Ovary (tissue), 9 donors: ENCODE data around the gene ZC3H8. TPM values are rescaled to one million over a fixed set of nuclear protein-coding genes. Genes with fewer than 3 reads are reported as not detected.

Experiments used
- DNase-seq, 5 donors: peaks; one replicate each; pipeline ENCODE4 v3.0.0-alpha.2; 2019 to 2020
- H3K27ac ChIP-seq, 2 donors: fragments of 200-600 bp; one replicate each; pipeline versions ENCODE4 v1.5.1 to v1.8.0; 2019 to 2022
- H3K27me3 ChIP-seq: fragments of 200-600 bp; one replicate; pipeline ENCODE4 v1.8.0; 2022
- H3K36me3 ChIP-seq: fragments of 200-600 bp; sonication (generic); one replicate; pipeline ENCODE4 v1.5.1; 2019
- H3K4me1 ChIP-seq: one replicate; pipeline ENCODE4 v1.8.1; 2013; ENCODE audit warnings: mild to moderate bottlenecking, moderate library complexity; ENCODE audit not compliant: insufficient read depth
- H3K4me3 ChIP-seq: fragments of 200-600 bp; sonication (generic); one replicate; pipeline ENCODE4 v1.5.1; 2017
- H3K9me3 ChIP-seq, 2 donors: fragments of 200-600 bp in 1 of 2; sonication (generic) in 1 of 2; one replicate each; pipeline versions ENCODE4 v1.5.1 to v1.8.1; 2013 to 2019; ENCODE audit warnings: mild to moderate bottlenecking in 1 of 2, moderate library complexity in 1 of 2
- EP300 ChIP-seq: sonication (generic); formaldehyde crosslinking; IDR thresholded peaks from one replicate; pipeline ENCODE4 v1.6.1; 2017; ENCODE audit warnings: antibody characterized with exemption
- POLR2A ChIP-seq: fragments of 450-650 bp; IDR thresholded peaks from one replicate; pipeline ENCODE4 v1.6.1; 2017; ENCODE audit warnings: antibody characterized with exemption, mild to moderate bottlenecking, moderate library complexity
- WGBS, 3 donors: extraction: QIAGEN DNeasy Blood & Tissue Kit in 1 of 3; methylation state at CpG; one replicate each; pipeline versions ENCODE4 v1.1.5 to v1.1.7; 2013 to 2017; 5-methylcytosine and 5-hydroxymethylcytosine counted together
- intact Hi-C, 4 donors: fragments of 100-400 bp; cut with DNase I; formaldehyde crosslinking; loops; one replicate each; pipeline versions ENCODE4 v1.11.0 to v1.15.1; 2022 to 2023
- polyA plus RNA-seq, 2 donors: library from polyadenylated mRNA; stranded (reverse); fragments of 200-250 nt in 1 of 2; fragments of 350-450 nt in 1 of 2; fragmentation: Illumina TruSeq in 1 of 2; extraction: RNeasy Lipid Tissue Mini Kit (QIAGEN cat#74804) in 1 of 2; gene quantifications; one replicate each; pipeline ENCODE4 v1.2.3, GENCODE V29; 2013 to 2014
- total RNA-seq, 7 donors: library from RNA; depleted of rRNA in 2 of 7; stranded (reverse); fragments of >200 nt in 2 of 7; fragmentation: NEBNext Ultra II Directional in 3 of 7; extraction: Animal tissue kit (Norgen Biotek cat#: 25700) in 3 of 7; gene quantifications; one replicate each; pipeline versions ENCODE4 v1.1.0 to v1.2.4, GENCODE V29; 2016 to 2023
- TF ChIP-seq, protein P1 (sequence below), 3 donors: fragments of 450-650 bp in 2 of 3; fragments of 200-600 bp in 1 of 3; IDR thresholded peaks; one replicate each; pipeline versions ENCODE4 v1.5.1 to v1.8.0; 2016 to 2022; ENCODE audit warnings: antibody characterized with exemption in 3 of 3, mild to moderate bottlenecking in 1 of 3
- donor health status: DM: no; HTN: no; CAD: no; lungs with moderate emphysema.
- donor health status: DM: no; HTN: no; CAD: no.
- donor health status: Bipolar disorder and iron deficiency.
- donor health status: DM: yes; HTN: yes; CAD: no.
- donor health status: DM: no; HTN: no; CAD: no.
- donor health status: DM: yes; HTN: yes; CAD: no.

The ZC3H8 gene
- total and polyA plus RNA-seq, 9 donors = 4.9 to 36.2 (median 10.9) TPM

DNA sequence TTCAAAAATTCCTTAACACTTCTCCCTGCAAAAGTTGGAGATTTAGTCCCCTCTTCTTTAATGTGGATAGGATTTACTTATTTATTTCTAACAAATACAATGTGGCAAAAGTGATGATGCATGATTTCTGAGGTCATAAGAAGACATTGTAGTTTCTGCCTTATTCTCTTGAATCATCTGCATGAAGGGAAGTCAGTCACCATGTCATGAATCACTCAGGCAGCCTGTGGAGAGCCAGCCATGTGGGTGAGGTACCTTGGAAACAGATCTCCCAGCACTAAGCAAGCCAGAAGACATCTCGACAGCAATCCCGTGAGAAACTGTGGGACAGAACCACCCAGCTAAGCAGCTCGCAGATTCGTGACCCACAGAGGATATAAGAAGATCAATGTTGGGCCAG lies 2.7 kb upstream of the ZC3H8 start:
- no peaks in the 10 kb centered on the region for H3K27me3 ChIP-seq
- H3K4me1 ChIP-seq = peaks cover 1% of the 10 kb centered on the region
- WGBS, 3 donors = 62 to 89% (median 88%) methylated on average over 4 of the region's 4 CpGs
- DNase-seq = no peak
- no peak overlapping the region for H3K4me3 ChIP-seq
- intact Hi-C loops = loop anchor here in 2 of 4 donors (5.0 to 10.0 kb wide), 4 partner anchors 175 to 363 kb away; partner anchors contain the start of genes RGPD8 (in 2 of the 2), MERTK (in 1 of the 2) and TMEM87B (in 1 of the 2)
- no peak overlapping the region for H3K27ac ChIP-seq
- no peaks in the 10 kb centered on the region for H3K9me3 ChIP-seq
- no peaks in the 10 kb centered on the region for H3K36me3 ChIP-seq
- TF ChIP-seq POLR2A = no peak
- no peak for TF ChIP-seq EP300
- TF ChIP-seq, protein P1, sequence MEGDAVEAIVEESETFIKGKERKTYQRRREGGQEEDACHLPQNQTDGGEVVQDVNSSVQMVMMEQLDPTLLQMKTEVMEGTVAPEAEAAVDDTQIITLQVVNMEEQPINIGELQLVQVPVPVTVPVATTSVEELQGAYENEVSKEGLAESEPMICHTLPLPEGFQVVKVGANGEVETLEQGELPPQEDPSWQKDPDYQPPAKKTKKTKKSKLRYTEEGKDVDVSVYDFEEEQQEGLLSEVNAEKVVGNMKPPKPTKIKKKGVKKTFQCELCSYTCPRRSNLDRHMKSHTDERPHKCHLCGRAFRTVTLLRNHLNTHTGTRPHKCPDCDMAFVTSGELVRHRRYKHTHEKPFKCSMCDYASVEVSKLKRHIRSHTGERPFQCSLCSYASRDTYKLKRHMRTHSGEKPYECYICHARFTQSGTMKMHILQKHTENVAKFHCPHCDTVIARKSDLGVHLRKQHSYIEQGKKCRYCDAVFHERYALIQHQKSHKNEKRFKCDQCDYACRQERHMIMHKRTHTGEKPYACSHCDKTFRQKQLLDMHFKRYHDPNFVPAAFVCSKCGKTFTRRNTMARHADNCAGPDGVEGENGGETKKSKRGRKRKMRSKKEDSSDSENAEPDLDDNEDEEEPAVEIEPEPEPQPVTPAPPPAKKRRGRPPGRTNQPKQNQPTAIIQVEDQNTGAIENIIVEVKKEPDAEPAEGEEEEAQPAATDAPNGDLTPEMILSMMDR (IDR thresholded peaks at IDR 0.05) = no peak

DNA sequence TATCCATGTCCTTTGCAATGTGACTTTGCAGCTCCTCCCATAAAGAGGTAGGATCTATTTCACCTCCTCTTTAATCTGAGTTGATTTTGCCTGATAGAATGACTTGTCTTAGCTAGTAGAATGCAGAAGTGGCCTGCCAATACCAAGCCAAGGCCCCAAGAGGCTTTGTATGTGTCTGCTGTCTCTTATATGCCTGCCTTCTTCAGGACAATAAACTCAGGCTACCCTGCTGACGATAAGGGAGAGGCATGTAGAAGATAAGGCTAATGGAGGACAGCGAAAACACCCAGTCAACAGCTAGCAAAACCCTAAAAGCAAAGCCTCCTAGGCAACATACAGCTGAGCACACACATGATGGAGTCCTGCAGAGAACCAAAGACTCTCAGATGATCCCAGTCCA lies 1.8 kb upstream of the ZC3H8 start:
- H3K36me3 ChIP-seq = no peaks in the 10 kb centered on the region
- intact Hi-C loops = loop anchor here in 2 of 4 donors (5.0 to 10.0 kb wide), 4 partner anchors 176 to 362 kb away; partner anchors contain the start of genes RGPD8 (in 2 of the 2), MERTK (in 1 of the 2) and TMEM87B (in 1 of the 2)
- no peaks in the 10 kb centered on the region for H3K9me3 ChIP-seq
- no peak overlapping the region for H3K27ac ChIP-seq
- 74 to 80% (median 75%) methylated on average over 2 of the region's 2 CpGs for WGBS, 3 donors
- no peaks in the 10 kb centered on the region for H3K27me3 ChIP-seq
- H3K4me1 ChIP-seq = peaks cover 1% of the 10 kb centered on the region
- no peak overlapping the region for H3K4me3 ChIP-seq
- no peak for DNase-seq
- no peak for TF ChIP-seq EP300
- TF ChIP-seq, protein P1 (IDR thresholded peaks at IDR 0.05) = no peak

DNA sequence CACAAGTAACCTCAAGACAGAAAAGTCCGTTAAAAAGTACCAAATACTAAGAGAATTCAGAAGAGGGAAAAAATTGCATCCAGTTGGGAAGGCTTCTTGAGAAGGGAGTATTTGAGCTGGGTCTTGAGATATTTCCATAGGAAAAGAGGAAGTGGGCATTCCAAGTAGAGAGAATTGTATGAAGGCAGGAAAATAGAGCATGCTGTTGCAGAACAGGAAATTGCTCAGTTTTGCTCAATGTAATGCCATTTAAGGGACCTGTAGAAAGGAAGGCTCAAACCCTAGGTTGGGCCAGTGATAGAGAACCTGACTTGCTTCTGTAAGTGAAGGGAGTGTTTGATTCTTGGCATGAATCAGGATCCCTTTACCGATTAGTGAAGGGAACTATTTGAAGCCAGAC lies 1.0 kb upstream of the ZC3H8 start:
- intact Hi-C loops = loop anchor here in 2 of 4 donors (5.0 to 10.0 kb wide), 4 partner anchors 176 to 361 kb away; partner anchors contain the start of genes RGPD8 (in 2 of the 2), MERTK (in 1 of the 2) and TMEM87B (in 1 of the 2)
- TF ChIP-seq POLR2A (no peak), EP300 (no peak)
- TF ChIP-seq, protein P1 (IDR thresholded peaks at IDR 0.05) = no peak
- H3K27me3 ChIP-seq = no peaks in the 10 kb centered on the region
- H3K9me3 ChIP-seq = no peaks in the 10 kb centered on the region
- H3K27ac ChIP-seq = no peak overlapping the region
- H3K36me3 ChIP-seq = no peaks in the 10 kb centered on the region
- peaks cover 1% of the 10 kb centered on the region for H3K4me1 ChIP-seq
- WGBS, 3 donors = 85 to 87% (median 85%) methylated on average over 2 of the region's 2 CpGs
- H3K4me3 ChIP-seq = no peak overlapping the region
- DNase-seq = no peak

DNA sequence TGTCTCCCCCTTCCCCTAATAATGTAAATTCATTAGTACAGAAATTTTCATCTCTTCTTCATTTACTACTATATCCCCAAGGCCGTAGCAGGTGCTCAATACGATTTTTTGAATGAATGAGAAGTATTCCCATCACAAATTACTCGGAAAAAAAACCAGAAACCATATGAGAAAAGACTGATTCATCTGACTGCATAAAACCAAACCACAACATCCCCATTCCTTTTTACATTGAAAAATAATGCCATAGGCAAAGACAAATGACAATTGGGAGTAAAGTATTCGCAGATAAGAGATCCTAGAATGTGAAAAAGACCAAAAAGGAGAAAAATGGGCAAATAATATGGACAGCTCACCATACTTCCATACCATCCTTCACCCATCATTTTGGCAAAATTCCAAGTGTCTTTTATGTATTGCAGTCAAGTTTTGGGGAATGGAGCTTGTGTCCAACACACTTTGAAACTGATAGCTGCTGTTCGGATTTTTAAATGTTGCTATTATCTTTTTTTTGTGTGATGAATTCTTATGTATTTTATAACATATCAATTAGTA lies 1.5 kb downstream of the ZC3H8 start:
- H3K4me3 ChIP-seq = no peak overlapping the region
- no peaks in the 10 kb centered on the region for H3K4me1 ChIP-seq
- no peaks in the 10 kb centered on the region for H3K27me3 ChIP-seq
- H3K27ac ChIP-seq = no peak overlapping the region
- no peaks in the 10 kb centered on the region for H3K36me3 ChIP-seq
- intact Hi-C loops = loop anchor here in 2 of 4 donors (10.0 kb wide), 3 partner anchors 181 to 359 kb away; partner anchors contain the start of genes MERTK (in 1 of the 2), RGPD8 (in 1 of the 2) and TMEM87B (in 1 of the 2)
- DNase-seq = no peak
- no peak for TF ChIP-seq POLR2A
- H3K9me3 ChIP-seq = no peaks in the 10 kb centered on the region
- 91 to 93% (median 91%) methylated on average over 5 of the region's 5 CpGs for WGBS, 3 donors

DNA sequence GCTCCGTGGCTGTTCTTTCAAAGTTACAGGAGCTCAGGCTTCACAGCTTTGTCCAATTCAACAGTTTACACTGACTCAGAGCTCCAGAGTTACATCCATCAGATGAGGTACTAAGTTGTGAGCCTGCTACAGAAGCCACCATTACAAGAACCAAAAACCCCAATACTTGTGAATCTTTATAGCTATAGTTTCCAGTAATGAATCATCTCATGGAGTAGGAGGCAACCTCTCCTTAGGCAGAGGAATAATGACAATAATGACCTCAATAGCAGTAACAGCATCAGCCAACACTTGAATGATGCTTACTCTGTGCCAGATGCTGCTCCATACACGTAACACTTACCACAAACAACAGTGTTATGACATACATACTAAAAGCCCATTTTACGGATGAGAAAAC lies 3.6 kb downstream of the ZC3H8 start:
- Histone ChIP-seq H3K9me3 (no peaks in the 10 kb centered on the region), H3K4me3 (no peak overlapping the region), H3K4me1 (no peaks in the 10 kb centered on the region), H3K27ac (no peak overlapping the region), H3K36me3 (no peaks in the 10 kb centered on the region), H3K27me3 (no peaks in the 10 kb centered on the region)
- 90 to 97% (median 94%) methylated on average over 3 of the region's 3 CpGs for WGBS, 3 donors
- intact Hi-C loops = loop anchor here in 2 of 4 donors (10.0 kb wide), 3 partner anchors 184 to 356 kb away; partner anchors contain the start of genes MERTK (in 1 of the 2), RGPD8 (in 1 of the 2) and TMEM87B (in 1 of the 2)
- TF ChIP-seq POLR2A = no peak
- TF ChIP-seq, protein P1 (IDR thresholded peaks at IDR 0.05) = no peak
- TF ChIP-seq EP300 = no peak
- DNase-seq = no peak
